ENCODE data around the gene ATXN2.
"Not testable (repeated sequence)": the region's sequence is repeated elsewhere in the genome, so short reads cannot be mapped to it uniquely, and the experiment has no call there.

The ATXN2 gene

DNA sequence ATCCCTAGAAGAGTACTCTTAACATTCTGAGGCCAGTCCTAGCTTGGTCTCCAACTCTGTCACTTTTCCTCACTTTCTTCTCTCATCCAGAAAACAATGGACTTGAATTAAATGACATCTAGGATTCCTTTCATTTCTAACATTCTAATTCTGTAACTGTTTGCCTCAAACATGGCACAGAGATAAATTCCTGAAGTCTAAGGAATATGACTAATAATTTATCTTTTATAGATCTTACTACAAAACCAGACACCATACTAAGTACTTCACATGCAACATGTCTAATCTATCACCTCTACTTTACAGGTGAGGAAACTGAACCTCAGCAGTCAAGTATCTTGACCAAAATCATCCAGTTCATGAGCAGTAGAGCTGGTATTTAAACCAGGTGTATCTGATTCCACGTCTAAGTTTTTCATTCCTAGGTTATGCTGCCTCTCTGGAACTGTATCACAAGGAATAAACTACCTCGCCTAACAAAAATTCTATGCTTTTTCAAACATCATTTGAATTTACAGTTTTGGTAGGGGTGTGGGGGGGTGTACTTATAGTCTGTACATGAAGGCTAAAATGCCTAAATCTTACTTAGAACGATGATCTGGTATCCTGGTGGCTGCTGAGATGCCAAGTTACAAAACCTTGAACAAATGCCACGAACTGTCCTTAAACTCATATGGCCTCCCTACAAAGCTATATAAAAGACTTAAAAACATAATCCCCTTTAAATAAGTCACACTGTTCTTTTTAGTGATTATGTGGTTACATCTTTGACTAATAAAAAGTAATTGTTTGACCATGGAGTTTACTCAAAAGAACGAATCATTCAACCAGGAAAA lies 41.6 kb downstream of the ATXN2 start:
- Histone ChIP-seq H3K9me3 (no peaks in the 10 kb centered on the region), H3K4me1 (peaks cover 0 to 59% (median 18%) of the 10 kb centered on the region in 4 donors), H3K27me3 (no peaks in the 10 kb centered on the region), H3K27ac (no peak overlapping the region), H3K4me3 (no peak overlapping the region), H3K36me3 (no peaks in the 10 kb centered on the region)
- no peak for DNase-seq
- TF ChIP-seq, protein P1, sequence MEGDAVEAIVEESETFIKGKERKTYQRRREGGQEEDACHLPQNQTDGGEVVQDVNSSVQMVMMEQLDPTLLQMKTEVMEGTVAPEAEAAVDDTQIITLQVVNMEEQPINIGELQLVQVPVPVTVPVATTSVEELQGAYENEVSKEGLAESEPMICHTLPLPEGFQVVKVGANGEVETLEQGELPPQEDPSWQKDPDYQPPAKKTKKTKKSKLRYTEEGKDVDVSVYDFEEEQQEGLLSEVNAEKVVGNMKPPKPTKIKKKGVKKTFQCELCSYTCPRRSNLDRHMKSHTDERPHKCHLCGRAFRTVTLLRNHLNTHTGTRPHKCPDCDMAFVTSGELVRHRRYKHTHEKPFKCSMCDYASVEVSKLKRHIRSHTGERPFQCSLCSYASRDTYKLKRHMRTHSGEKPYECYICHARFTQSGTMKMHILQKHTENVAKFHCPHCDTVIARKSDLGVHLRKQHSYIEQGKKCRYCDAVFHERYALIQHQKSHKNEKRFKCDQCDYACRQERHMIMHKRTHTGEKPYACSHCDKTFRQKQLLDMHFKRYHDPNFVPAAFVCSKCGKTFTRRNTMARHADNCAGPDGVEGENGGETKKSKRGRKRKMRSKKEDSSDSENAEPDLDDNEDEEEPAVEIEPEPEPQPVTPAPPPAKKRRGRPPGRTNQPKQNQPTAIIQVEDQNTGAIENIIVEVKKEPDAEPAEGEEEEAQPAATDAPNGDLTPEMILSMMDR (IDR thresholded peaks at IDR 0.05) = no peak
- intact Hi-C loops (cut with DNase I; ENCODE audit: low total_unique reads) = no loop called here

DNA sequence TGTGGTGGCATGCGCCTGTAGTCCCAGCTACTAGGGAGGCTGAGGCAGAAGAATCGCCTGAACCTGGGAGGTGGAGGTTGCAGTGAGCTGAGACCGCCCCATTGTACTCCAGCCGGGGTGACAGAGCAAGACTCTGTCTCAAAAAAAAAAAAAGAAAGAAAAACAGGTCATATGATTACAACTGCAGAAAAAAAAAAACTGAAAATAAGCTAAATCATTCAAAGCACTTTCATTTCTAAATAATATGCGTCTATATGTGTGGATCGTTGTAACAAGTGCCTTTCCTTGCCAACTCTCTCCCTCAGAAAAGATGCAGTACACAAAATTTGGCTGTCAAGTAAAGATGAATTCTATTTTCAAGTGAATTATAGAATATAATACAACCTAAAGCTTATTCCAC lies 42.4 kb downstream of the ATXN2 start:
- DNase-seq = no peak
- Histone ChIP-seq H3K4me3 (no peak overlapping the region), H3K27me3 (no peaks in the 10 kb centered on the region), H3K36me3 (peaks cover 0 to 3% (median 0%) of the 10 kb centered on the region in 3 donors), H3K4me1 (peaks cover 0 to 51% (median 13%) of the 10 kb centered on the region in 4 donors), H3K9me3 (no peaks in the 10 kb centered on the region), H3K27ac (no peak overlapping the region)
- intact Hi-C loops (cut with DNase I; ENCODE audit: low total_unique reads) = no loop called here
- TF ChIP-seq, protein P1 (IDR thresholded peaks at IDR 0.05) = no peak

DNA sequence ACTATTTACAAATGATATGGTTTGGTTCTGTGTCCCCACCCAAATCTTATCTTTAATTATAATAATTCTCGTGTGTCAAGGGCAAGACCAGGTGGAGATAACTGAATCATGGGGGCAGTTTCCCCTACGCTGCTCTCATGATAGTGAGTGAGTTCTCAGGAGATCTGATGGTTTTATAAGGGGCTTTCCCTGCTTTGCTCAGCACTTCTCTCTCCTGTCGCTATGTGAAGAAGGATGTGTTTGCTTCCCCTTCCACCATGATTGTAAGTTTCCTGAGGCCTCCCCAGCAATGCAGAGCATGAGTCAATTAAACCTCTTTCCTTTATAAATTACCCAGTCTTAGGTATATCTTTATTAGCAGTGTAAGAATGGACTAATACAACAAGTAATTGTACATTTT lies 43.8 kb downstream of the ATXN2 start:
- H3K36me3 ChIP-seq; intact Hi-C loops (cut with DNase I; ENCODE audit: low total_unique reads): not testable (repeated sequence)

DNA sequence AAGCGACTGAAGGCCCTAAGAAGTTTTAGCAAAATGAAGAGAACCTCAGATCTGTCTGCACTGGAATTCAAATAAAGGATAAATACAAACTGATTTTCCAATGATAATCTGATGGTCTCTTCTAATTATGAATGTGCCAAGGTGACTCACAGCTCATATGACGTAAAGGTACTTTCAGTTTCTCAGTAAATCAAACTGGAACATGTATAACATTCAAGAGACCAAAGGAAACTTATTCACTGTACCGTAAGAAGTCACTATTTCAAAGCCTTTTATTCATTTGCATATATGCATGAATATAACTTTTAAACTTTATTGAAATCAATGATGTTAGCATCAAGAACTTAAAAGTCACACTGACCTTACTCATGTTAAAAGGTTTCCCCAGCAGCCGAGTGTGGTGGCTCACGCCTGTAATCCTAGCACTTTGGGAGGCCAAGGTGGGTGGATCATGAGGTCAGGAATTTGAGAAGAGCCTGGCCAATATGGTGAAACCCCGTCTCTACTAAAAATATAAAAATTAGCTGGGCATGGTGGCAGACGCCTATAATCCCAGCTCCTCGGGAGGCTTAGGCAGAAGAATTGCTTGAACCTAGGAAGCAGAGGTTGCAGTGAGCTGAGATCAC lies 52.2 kb downstream of the ATXN2 start:
- Histone ChIP-seq H3K4me1 (no peaks in the 10 kb centered on the region), H3K27ac (no peak overlapping the region), H3K9me3 (no peaks in the 10 kb centered on the region), H3K36me3 (peaks cover 40 to 58% (median 45%) of the 10 kb centered on the region in 3 donors), H3K27me3 (no peaks in the 10 kb centered on the region), H3K4me3 (no peak overlapping the region)
- no peak for DNase-seq
- TF ChIP-seq, protein P1 (IDR thresholded peaks at IDR 0.05) = no peak
- intact Hi-C loops (cut with DNase I; ENCODE audit: low total_unique reads) = no loop called here

More for the DNA sequence above, 43.8 kb downstream of the ATXN2 start:
- not testable (repeated sequence) for H3K27ac ChIP-seq, H3K4me3 ChIP-seq, H3K27me3 ChIP-seq, H3K9me3 ChIP-seq, DNase-seq
- peaks cover 0 to 44% (median 10%) of the 10 kb centered on the region in 4 donors for H3K4me1 ChIP-seq

DNA sequence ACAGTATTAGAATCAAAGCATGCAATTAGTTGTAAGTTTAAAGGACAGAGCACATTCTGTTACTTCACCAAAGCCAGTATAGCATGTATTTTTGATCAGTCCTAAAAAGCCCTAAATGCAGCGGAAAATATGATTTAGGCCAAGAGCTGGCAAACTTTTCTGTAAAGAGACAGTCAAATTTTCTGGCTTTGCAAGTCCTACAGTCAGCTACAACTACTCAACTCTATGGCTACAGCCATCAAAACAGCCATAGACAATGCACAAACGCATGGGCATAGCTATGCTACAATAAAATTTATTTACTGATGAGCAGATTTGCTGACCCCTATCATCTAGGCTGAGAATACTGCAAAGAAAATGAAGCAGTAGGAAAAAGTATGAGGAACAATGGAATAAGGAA lies 52.9 kb downstream of the ATXN2 start:
- TF ChIP-seq, protein P1 (IDR thresholded peaks at IDR 0.05) = no peak
- Histone ChIP-seq H3K36me3 (peaks cover 39 to 64% (median 45%) of the 10 kb centered on the region in 3 donors), H3K27me3 (no peaks in the 10 kb centered on the region), H3K27ac (no peak overlapping the region), H3K4me1 (no peaks in the 10 kb centered on the region), H3K4me3 (no peak overlapping the region), H3K9me3 (no peaks in the 10 kb centered on the region)
- no peak for DNase-seq
- intact Hi-C loops (cut with DNase I; ENCODE audit: low total_unique reads) = no loop called here

DNA sequence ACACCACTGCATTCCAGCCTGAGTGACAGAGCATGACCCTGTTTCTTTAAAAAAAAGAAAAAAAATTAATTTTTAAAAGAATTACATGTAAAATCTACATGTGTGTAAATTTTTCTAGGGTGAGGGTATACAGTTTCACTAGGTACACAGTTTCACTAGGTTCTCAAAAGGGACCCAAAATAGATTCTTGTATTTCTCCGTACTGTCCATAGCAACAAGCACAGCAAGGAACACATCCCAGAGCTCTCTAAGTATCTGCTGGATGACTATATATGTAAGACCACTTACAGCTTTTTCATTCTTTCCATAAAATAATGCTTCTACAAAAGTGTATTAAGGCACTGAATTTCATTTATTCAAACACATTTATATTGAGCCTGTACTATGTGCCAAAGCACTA lies 55.1 kb downstream of the ATXN2 start:
- Histone ChIP-seq H3K36me3 (peaks cover 39 to 49% (median 40%) of the 10 kb centered on the region in 3 donors), H3K4me1 (no peaks in the 10 kb centered on the region), H3K27ac (no peak overlapping the region), H3K9me3 (no peaks in the 10 kb centered on the region), H3K27me3 (no peaks in the 10 kb centered on the region), H3K4me3 (no peak overlapping the region)
- intact Hi-C loops (cut with DNase I; ENCODE audit: low total_unique reads) = no loop called here
- TF ChIP-seq, protein P1 (IDR thresholded peaks at IDR 0.05) = no peak
- no peak for DNase-seq
